Measurements from ENCODE around the gene KCNH4. TPM values are rescaled to one million over a fixed set of nuclear protein-coding genes. Genes with fewer than 3 reads are reported as not detected.

KCNH4 gene
- total and polyA plus RNA-seq, 9 of the 15 experiments (the other 6 are each of a cell fraction or from before 2014, with no cell fraction given), result 0.10 to 1.8 (median 0.50) TPM

- TF ChIP-seq PCBP2 (IDR thresholded peaks at IDR 0.05; ENCODE audit: low read depth, low read length, poor library complexity, severe bottlenecking) (no peak), KLF1 (tag; IDR thresholded peaks at IDR 0.05) (no peak), CBX3 (IDR thresholded peaks at IDR 0.05; ENCODE audit: borderline replicate concordance in 1 of 2, low read length in 2 of 2) (peak in 1 of 2 experiments; percentile 93; a peak in 2 of 3 replicates), ZNF324 (CRISPR knock-in tag; IDR thresholded peaks at IDR 0.05) (no peak), SLC30A9 (CRISPR knock-in tag; IDR thresholded peaks at IDR 0.05) (no peak), MYBL2 (IDR thresholded peaks at IDR 0.05; ENCODE audit: low read depth) (no peak), MYBL2 (CRISPR knock-in tag; IDR thresholded peaks at IDR 0.05; ENCODE audit: borderline replicate concordance) (no peak), ZNF174 (CRISPR knock-in tag; IDR thresholded peaks at IDR 0.05) (no peak), TCF7L2 (IDR thresholded peaks at IDR 0.05; ENCODE audit: low read depth, low read length) (no peak), MAX (CRISPR knock-in tag; IDR thresholded peaks at IDR 0.05) (peak; percentile 96), DPF2 (IDR thresholded peaks at IDR 0.05) (peak; percentile 25; the same call in 1 of the 2 replicates), HNRNPUL1 (IDR thresholded peaks at IDR 0.05; ENCODE audit: low read length) (no peak), ZSCAN32 (CRISPR knock-in tag; IDR thresholded peaks at IDR 0.05) (no peak), ZNF785 (CRISPR knock-in tag; IDR thresholded peaks at IDR 0.05) (no peak), MXD1 (CRISPR knock-in tag; IDR thresholded peaks at IDR 0.05; ENCODE audit: borderline replicate concordance, poor library complexity, severe bottlenecking) (peak; percentile 78), E2F5 (CRISPR knock-in tag; IDR thresholded peaks at IDR 0.05) (no peak), ATF4 (CRISPR knock-in tag; IDR thresholded peaks at IDR 0.05) (no peak)
- TF ChIP-seq, protein P1, sequence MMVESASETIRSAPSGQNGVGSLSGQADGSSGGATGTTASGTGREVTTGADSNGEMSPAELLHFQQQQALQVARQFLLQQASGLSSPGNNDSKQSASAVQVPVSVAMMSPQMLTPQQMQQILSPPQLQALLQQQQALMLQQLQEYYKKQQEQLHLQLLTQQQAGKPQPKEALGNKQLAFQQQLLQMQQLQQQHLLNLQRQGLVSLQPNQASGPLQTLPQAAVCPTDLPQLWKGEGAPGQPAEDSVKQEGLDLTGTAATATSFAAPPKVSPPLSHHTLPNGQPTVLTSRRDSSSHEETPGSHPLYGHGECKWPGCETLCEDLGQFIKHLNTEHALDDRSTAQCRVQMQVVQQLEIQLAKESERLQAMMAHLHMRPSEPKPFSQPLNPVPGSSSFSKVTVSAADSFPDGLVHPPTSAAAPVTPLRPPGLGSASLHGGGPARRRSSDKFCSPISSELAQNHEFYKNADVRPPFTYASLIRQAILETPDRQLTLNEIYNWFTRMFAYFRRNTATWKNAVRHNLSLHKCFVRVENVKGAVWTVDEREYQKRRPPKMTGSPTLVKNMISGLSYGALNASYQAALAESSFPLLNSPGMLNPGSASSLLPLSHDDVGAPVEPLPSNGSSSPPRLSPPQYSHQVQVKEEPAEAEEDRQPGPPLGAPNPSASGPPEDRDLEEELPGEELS (CRISPR knock-in tag; IDR thresholded peaks at IDR 0.05; ENCODE audit: borderline replicate concordance), result peak; percentile 35; the same call in 1 of the 2 replicates
- TF ChIP-seq, protein P2, sequence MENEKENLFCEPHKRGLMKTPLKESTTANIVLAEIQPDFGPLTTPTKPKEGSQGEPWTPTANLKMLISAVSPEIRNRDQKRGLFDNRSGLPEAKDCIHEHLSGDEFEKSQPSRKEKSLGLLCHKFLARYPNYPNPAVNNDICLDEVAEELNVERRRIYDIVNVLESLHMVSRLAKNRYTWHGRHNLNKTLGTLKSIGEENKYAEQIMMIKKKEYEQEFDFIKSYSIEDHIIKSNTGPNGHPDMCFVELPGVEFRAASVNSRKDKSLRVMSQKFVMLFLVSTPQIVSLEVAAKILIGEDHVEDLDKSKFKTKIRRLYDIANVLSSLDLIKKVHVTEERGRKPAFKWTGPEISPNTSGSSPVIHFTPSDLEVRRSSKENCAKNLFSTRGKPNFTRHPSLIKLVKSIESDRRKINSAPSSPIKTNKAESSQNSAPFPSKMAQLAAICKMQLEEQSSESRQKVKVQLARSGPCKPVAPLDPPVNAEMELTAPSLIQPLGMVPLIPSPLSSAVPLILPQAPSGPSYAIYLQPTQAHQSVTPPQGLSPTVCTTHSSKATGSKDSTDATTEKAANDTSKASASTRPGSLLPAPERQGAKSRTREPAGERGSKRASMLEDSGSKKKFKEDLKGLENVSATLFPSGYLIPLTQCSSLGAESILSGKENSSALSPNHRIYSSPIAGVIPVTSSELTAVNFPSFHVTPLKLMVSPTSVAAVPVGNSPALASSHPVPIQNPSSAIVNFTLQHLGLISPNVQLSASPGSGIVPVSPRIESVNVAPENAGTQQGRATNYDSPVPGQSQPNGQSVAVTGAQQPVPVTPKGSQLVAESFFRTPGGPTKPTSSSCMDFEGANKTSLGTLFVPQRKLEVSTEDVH (IDR thresholded peaks at IDR 0.05; ENCODE audit: low read depth, partially characterized antibody), result peak; percentile 99
These were observed at the start of gene KCNH4 (continued) for GRCh38 chr17:42180922-42181850.

Data from K562 (cell line).